HEK293T (cell line): Measurements from ENCODE around the gene PRMT3.

Experiments
- ARNT ChIP-seq: fragments of 450-650 bp; IDR thresholded peaks from 2 replicates; pipeline ENCODE4 v1.6.1; 2017; ENCODE audit warnings: mild to moderate bottlenecking
- CTBP1 ChIP-seq: fragments of 450-650 bp; IDR thresholded peaks from 2 replicates; pipeline ENCODE4 v1.6.1; 2016; ENCODE audit warnings: borderline replicate concordance
- ELF4 ChIP-seq: fragments of 450-650 bp; IDR thresholded peaks from 2 replicates; pipeline ENCODE4 v1.6.1; 2017; ENCODE audit warnings: antibody characterized with exemption
- FOXA1 ChIP-seq: fragments of 450-650 bp; IDR thresholded peaks from 2 replicates; pipeline ENCODE4 v1.6.1; 2016; ENCODE audit warnings: mild to moderate bottlenecking
- FOXK2 ChIP-seq: fragments of 450-650 bp; IDR thresholded peaks from 2 replicates; pipeline ENCODE4 v1.6.1; 2016; ENCODE audit warnings: mild to moderate bottlenecking
- FOXM1 ChIP-seq: fragments of 450-650 bp; IDR thresholded peaks from 2 replicates; pipeline ENCODE4 v1.6.1; 2017; ENCODE audit warnings: mild to moderate bottlenecking, borderline replicate concordance
- HDGF ChIP-seq: fragments of 450-650 bp; IDR thresholded peaks from 2 replicates; pipeline ENCODE4 v1.6.1; 2017; ENCODE audit warnings: antibody characterized with exemption, borderline replicate concordance
- L3MBTL2 ChIP-seq: fragments of 450-650 bp; conservative IDR thresholded peaks from 2 replicates; pipeline ENCODE4 v1.6.1; 2016; ENCODE audit warnings: mild to moderate bottlenecking
- LEF1 ChIP-seq: fragments of 450-650 bp; IDR thresholded peaks from 2 replicates; pipeline ENCODE4 v1.6.1; 2017; ENCODE audit warnings: mild to moderate bottlenecking, borderline replicate concordance
- SUZ12 ChIP-seq: fragments of 450-650 bp; IDR thresholded peaks from 2 replicates; pipeline ENCODE4 v1.6.1; 2016; ENCODE audit warnings: mild to moderate bottlenecking
- TARDBP ChIP-seq: fragments of 450-650 bp; IDR thresholded peaks from 2 replicates; pipeline ENCODE4 v1.6.1; 2016
- ZNF384 ChIP-seq: fragments of 450-650 bp; IDR thresholded peaks from 2 replicates; pipeline ENCODE4 v1.6.1; 2016
- TF ChIP-seq, protein P1 (sequence below): fragments of 450-650 bp; IDR thresholded peaks from 2 replicates; pipeline ENCODE4 v1.6.1; 2016

- TF ChIP-seq SUZ12, result no peak
- TF ChIP-seq FOXK2, result no peak
- TF ChIP-seq LEF1, result no peak
- no peak for TF ChIP-seq ARNT
- no peak for TF ChIP-seq FOXM1
- no peak for TF ChIP-seq ZNF384
- TF ChIP-seq, protein P1, sequence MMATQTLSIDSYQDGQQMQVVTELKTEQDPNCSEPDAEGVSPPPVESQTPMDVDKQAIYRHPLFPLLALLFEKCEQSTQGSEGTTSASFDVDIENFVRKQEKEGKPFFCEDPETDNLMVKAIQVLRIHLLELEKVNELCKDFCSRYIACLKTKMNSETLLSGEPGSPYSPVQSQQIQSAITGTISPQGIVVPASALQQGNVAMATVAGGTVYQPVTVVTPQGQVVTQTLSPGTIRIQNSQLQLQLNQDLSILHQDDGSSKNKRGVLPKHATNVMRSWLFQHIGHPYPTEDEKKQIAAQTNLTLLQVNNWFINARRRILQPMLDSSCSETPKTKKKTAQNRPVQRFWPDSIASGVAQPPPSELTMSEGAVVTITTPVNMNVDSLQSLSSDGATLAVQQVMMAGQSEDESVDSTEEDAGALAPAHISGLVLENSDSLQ, result no peak
- no peak for TF ChIP-seq ELF4
- TF ChIP-seq TARDBP, result no peak
- no peak for TF ChIP-seq FOXA1
- no peak for TF ChIP-seq HDGF
- TF ChIP-seq CTBP1, result no peak
- TF ChIP-seq L3MBTL2, result no peak
Observed at GRCh38 chr11:20360650-20361049, 26.9 kb upstream of the PRMT3 start.
